ENCODE data around the gene SMU1.

DNA sequence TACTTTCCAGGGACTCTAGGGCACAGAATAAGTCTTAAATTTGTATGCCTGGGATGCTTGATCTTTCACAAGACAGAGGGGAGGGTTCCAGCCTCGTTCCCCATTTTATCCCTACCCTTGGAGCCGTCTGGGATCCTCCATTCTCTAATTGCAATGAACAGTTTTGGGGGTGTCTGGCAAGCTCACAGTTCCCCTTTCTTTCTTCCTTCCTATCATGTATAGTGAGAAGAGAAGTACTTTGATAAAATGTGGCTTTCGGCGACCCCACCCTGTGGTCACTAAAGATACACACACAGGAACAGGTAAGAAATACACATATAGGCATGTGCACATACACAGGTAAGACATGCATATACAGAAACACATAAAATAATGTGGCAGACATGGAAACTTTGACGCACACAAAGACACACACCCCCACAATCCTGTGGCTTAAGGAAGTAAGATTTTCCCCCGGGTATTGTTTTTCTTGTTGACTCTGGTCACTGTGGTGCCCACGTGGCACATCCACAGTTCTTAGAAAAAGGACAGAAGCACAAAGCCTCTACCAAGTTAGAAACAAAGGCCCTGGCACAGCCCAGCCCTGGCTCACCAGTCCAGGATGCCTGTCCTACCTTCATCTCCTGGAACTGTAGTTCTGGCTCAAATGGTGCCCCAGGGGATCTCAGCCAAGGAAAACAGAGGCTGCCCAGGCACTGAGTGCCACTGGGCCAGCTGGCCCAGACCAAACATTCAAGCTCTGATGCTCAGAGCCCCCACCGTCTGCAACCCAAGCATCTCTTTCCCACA is 6.3 kb upstream of the SMU1 start:
- TF ChIP-seq FOXP4 (CRISPR knock-in tag; IDR thresholded peaks at IDR 0.05), result no peak
- TF ChIP-seq, protein P1, sequence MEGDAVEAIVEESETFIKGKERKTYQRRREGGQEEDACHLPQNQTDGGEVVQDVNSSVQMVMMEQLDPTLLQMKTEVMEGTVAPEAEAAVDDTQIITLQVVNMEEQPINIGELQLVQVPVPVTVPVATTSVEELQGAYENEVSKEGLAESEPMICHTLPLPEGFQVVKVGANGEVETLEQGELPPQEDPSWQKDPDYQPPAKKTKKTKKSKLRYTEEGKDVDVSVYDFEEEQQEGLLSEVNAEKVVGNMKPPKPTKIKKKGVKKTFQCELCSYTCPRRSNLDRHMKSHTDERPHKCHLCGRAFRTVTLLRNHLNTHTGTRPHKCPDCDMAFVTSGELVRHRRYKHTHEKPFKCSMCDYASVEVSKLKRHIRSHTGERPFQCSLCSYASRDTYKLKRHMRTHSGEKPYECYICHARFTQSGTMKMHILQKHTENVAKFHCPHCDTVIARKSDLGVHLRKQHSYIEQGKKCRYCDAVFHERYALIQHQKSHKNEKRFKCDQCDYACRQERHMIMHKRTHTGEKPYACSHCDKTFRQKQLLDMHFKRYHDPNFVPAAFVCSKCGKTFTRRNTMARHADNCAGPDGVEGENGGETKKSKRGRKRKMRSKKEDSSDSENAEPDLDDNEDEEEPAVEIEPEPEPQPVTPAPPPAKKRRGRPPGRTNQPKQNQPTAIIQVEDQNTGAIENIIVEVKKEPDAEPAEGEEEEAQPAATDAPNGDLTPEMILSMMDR (IDR thresholded peaks at IDR 0.05), result no peak
- no peak for TF ChIP-seq USF1 (CRISPR knock-in tag; IDR thresholded peaks at IDR 0.05)
- no peak for TF ChIP-seq HMGXB4 (CRISPR knock-in tag; IDR thresholded peaks at IDR 0.05)
- TF ChIP-seq ESRRA (CRISPR knock-in tag; IDR thresholded peaks at IDR 0.05; ENCODE audit: borderline replicate concordance), result no peak

Measured in WTC11 (cell line).